GM06990 (cell line): ENCODE data around the gene SLC7A11.

ENCODE experiments used
- DNase-seq: peaks from one replicate; pipeline ENCODE4 v3.0.0-alpha.2; 2011; ENCODE audit not compliant: insufficient read length; ENCODE audit errors: extremely low read depth
- H3K27me3 ChIP-seq: replicated peaks from 2 replicates; pipeline ENCODE4 v1.6.0; 2011; ENCODE audit warnings: low read length; ENCODE audit not compliant: control insufficient read depth, insufficient read depth
- H3K36me3 ChIP-seq: 2 replicates; pipeline ENCODE4 v1.5.1; 2011; ENCODE audit warnings: low read length; ENCODE audit not compliant: control insufficient read depth, insufficient read depth
- H3K4me3 ChIP-seq: replicated peaks from 2 replicates; pipeline ENCODE4 v1.5.1; 2011; ENCODE audit warnings: low read depth, mild to moderate bottlenecking, control low read depth, low read length
- TF ChIP-seq, protein P1 (sequence below): IDR thresholded peaks from 2 replicates; pipeline ENCODE4 v1.5.1; 2011; ENCODE audit warnings: low read length, control low read depth, mild to moderate bottlenecking, inconsistent platforms; ENCODE audit not compliant: insufficient read depth, poor library complexity, severe bottlenecking

The SLC7A11 gene

DNA sequence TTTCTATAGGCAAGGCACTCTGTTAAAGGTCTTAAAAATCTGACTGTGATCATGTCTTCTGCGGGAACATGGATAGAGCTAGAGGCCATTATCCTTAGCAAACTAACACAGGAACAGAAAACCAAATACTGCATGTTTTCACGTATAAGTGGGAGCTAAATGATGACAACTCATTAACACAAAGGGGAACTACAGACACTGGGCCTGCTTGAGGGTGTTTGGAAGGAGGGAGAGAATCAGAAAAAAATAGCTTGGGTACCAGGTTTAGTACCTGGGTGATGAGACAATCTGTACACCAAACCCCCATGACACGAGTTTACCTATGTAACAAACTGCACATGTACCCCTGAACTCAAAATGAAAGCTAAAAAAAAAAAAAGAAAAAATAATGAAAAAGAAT is 12.1 kb downstream of the SLC7A11 start:
- TF ChIP-seq, protein P1, sequence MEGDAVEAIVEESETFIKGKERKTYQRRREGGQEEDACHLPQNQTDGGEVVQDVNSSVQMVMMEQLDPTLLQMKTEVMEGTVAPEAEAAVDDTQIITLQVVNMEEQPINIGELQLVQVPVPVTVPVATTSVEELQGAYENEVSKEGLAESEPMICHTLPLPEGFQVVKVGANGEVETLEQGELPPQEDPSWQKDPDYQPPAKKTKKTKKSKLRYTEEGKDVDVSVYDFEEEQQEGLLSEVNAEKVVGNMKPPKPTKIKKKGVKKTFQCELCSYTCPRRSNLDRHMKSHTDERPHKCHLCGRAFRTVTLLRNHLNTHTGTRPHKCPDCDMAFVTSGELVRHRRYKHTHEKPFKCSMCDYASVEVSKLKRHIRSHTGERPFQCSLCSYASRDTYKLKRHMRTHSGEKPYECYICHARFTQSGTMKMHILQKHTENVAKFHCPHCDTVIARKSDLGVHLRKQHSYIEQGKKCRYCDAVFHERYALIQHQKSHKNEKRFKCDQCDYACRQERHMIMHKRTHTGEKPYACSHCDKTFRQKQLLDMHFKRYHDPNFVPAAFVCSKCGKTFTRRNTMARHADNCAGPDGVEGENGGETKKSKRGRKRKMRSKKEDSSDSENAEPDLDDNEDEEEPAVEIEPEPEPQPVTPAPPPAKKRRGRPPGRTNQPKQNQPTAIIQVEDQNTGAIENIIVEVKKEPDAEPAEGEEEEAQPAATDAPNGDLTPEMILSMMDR, result no peak
- Histone ChIP-seq H3K27me3 (no peaks in the 10 kb centered on the region), H3K4me3 (no peak overlapping the region), H3K36me3 (no peaks in the 10 kb centered on the region)
- no peak for DNase-seq

DNA sequence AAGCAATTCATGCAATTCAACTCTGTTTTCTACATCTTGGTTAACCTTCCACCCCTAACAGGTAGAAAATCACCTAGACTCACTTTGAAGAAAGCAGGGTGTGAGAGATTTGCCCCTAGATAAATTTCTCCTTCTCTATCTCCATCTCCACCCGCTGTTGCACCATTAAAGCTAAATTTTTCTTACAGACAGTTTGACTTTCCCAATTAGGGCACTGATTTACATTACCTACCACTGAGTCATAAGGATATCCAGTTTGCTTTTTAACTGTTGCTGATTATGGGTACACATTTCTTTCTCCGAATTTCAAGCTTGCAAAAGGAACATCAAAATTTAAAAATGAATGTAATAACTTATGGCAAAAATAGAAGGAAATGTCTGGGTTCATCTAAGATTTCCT is 13.0 kb downstream of the SLC7A11 start:
- no peaks in the 10 kb centered on the region for H3K27me3 ChIP-seq
- H3K4me3 ChIP-seq, result no peak overlapping the region
- no peak for DNase-seq
- H3K36me3 ChIP-seq, result no peaks in the 10 kb centered on the region
- TF ChIP-seq, protein P1, result no peak

DNA sequence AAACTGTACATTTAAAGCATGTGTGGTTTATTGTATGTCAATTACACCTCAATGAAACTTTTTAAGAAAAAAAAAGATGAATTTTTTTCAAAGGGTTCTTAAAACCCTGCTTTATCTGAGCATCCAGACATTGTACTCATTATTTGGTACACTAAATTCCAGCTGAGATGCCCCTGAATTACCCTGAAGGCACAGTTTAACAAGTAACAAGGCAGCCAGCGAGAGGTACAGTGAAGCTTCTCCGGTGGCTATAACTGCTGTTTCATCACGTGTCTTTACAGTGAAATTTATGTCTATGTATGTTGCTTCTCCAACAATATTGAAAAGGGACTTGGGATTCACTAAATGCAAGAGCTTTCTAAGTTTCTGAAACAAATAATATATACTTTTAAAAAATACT is 15.8 kb downstream of the SLC7A11 start:
- no peak for DNase-seq
- no peaks in the 10 kb centered on the region for H3K36me3 ChIP-seq
- no peaks in the 10 kb centered on the region for H3K27me3 ChIP-seq
- TF ChIP-seq, protein P1, result no peak
- no peak overlapping the region for H3K4me3 ChIP-seq

DNA sequence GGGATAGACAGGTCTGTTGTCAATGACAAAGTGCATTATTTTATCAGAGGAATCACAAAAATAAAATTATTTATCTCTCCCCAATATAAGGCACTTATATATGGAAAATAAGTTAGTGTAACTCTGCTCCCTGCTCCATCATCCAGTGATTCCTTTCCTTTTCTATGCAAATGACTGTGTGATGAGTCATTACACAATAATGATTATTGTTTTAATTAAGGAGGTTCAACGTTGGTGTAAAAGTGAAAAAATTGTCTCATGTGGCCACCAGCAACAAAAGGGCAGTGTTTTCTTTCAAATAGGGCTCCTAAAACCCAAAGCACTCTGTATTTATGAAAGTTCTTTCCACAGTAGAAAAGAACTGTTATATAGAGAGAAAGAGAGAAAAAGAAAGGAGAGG is 16.7 kb downstream of the SLC7A11 start:
- Histone ChIP-seq H3K36me3 (no peaks in the 10 kb centered on the region), H3K4me3 (no peak overlapping the region), H3K27me3 (no peaks in the 10 kb centered on the region)
- TF ChIP-seq, protein P1, result no peak
- DNase-seq, result no peak

DNA sequence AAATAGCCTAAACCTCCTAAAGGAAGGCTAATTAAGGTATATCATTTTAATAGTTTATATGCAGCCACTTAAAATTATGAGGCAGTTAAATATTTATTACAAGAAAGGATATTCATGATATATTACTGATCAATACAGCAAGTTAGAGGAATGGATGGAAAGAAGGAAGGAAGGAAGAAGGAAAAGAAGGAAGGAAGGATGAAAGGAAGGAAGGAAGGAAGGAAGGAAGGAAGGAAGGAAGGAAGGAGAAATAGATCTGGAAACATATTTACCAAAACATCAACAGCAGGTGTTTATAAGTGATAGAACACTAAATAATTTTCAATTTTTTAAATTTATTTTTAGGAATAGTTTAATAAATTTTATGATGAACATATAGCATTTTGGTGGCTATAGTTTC is 17.5 kb downstream of the SLC7A11 start:
- DNase-seq, result no peak
- Histone ChIP-seq H3K4me3 (no peak overlapping the region), H3K36me3 (no peaks in the 10 kb centered on the region), H3K27me3 (no peaks in the 10 kb centered on the region)
- TF ChIP-seq, protein P1, result no peak

DNA sequence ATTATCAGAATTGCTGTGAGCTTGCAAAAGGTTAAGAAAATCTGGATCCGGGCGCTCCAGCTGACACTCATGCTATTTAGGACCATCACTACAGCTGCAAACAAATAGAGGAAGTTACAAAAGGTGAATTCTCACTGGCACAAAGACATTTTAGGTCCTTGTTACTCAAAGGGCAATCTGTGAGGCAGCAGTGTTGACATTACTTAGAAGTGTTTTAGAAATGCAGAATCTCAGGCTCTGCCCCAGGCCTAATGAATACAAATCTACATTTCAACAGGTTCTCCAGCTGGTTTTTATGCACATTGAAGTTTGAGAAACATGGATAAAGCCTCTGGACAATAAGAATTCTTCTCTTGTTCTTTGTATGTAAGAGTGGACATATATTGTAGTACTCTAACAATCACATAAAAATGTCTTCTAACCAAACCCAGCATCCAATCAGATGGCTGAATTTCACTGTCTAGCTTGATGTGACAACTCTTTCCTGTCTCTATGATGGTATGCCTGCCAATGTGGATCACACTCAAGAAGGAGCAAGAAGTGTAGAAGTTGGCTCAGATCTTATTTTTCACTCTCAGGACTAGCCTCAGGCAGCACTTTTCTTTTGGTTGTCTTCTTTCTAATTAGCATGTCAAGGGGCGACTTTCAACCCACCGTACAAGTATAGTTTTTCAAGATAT is 18.8 kb downstream of the SLC7A11 start:
- Histone ChIP-seq H3K36me3 (no peaks in the 10 kb centered on the region), H3K27me3 (no peaks in the 10 kb centered on the region), H3K4me3 (no peak overlapping the region)
- TF ChIP-seq, protein P1, result no peak
- no peak for DNase-seq
